ENCODE results near the gene NELFB.

DNA sequence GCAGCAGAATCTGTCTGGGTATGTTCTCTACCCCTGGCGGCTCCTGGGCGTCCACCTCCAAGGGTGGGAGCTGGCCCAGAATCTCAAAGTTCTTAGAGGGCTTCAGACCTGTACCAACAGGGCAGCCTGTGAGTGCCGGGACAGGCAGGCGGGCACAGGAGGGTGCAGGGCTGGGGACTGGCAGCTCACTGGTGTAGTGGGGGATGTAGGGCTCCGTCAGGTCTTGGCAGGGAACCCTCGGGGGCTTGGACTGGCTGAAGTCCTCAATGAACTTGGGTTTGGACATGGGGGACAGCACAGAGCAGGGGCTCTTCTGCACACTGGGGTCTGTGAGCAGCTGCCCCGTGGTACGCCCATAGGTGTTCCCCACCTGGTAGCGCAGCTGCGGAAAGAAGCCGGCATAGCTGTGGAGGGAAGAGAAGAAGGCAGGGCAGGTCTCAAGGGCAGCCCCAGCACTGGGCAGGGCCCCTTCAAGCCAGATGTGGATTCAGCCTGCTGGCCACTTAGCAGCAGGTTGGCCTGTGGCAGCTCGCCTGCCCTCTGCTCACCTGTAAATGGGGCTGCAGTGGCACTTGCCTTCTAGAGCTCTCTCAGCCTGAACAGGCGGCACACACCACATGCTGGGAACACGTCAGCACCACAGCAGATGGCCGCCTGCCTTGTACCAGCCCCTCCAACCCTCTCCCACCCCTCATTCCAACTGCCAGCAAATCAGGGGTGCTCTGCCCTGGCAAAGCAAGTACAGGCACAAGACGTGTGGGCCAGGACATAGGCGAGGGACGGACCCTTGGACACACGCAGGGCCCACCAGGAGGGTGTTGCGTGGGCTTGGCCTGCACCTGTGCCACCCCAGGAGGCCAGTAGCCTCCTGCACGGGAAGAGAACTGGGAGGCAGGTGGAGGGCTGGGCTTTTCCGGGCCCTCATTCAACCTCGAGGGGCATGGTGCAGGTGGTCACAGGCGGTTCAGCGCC is 9.4 kb upstream of the NELFB start:
- TF ChIP-seq TAF1 (IDR thresholded peaks at IDR 0.05; ENCODE audit: low read depth), result no peak
- TF ChIP-seq, protein P1, sequence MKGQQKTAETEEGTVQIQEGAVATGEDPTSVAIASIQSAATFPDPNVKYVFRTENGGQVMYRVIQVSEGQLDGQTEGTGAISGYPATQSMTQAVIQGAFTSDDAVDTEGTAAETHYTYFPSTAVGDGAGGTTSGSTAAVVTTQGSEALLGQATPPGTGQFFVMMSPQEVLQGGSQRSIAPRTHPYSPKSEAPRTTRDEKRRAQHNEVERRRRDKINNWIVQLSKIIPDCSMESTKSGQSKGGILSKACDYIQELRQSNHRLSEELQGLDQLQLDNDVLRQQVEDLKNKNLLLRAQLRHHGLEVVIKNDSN (IDR thresholded peaks at IDR 0.05), result no peak
